HCT116 (cell line): ENCODE measurements around the gene TBCD.

Experiments used
- CEBPB ChIP-seq: IDR thresholded peaks from 2 replicates; pipeline ENCODE4 v1.6.1; 2012; ENCODE audit warnings: low read depth
- EGR1 ChIP-seq: IDR thresholded peaks from 2 replicates; pipeline ENCODE4 v1.6.1; 2012; ENCODE audit warnings: low read depth
- EZH2 ChIP-seq: fragments of 200-600 bp; sonication (generic); IDR thresholded peaks from 2 replicates; pipeline ENCODE4 v1.6.1; 2017; ENCODE audit warnings: antibody characterized with exemption, mixed run types
- EZH2phosphoT487 ChIP-seq: fragments of 200-600 bp; IDR thresholded peaks from 2 replicates; pipeline ENCODE4 v1.6.1; 2018; ENCODE audit warnings: antibody characterized with exemption, borderline replicate concordance
- FOSL1 ChIP-seq: IDR thresholded peaks from 2 replicates; pipeline ENCODE4 v1.6.1; 2012; ENCODE audit warnings: low read depth
- POLR2A ChIP-seq: IDR thresholded peaks from 2 replicates; pipeline ENCODE4 v1.7.0; 2011; ENCODE audit warnings: borderline replicate concordance; ENCODE audit not compliant: insufficient read depth, insufficient read length; ENCODE audit errors: extremely low read depth
- POLR2AphosphoS5 ChIP-seq: IDR thresholded peaks from 2 replicates; pipeline ENCODE4 v1.6.1; 2011; ENCODE audit warnings: mild to moderate bottlenecking, low read depth, low read length, moderate library complexity
- RAD21 ChIP-seq: IDR thresholded peaks from 2 replicates; pipeline ENCODE4 v1.6.1; 2012; ENCODE audit warnings: low read depth, mild to moderate bottlenecking
- SIN3A ChIP-seq: IDR thresholded peaks from 2 replicates; pipeline ENCODE4 v1.6.1; 2012; ENCODE audit warnings: low read depth
- TCF7L2 ChIP-seq: IDR thresholded peaks from 2 replicates; pipeline ENCODE4 v1.7.0; 2011; ENCODE audit warnings: borderline replicate concordance, inconsistent platforms; ENCODE audit not compliant: insufficient read depth, insufficient read length; ENCODE audit errors: extremely low read depth
- ZNF274 ChIP-seq: fragments of 200-500 bp; sonication (Bioruptor generic); IDR thresholded peaks from 2 replicates; pipeline ENCODE4 v1.6.1; 2014; ENCODE audit warnings: mild to moderate bottlenecking, low read depth, low read length, inconsistent platforms
- TF ChIP-seq, protein P1 (sequence below), 3 experiments: fragments of 200-600 bp in 1 of 3; sonication (generic) in 1 of 3; IDR thresholded peaks in 2 of 3; conservative IDR thresholded peaks in 1 of 3; 2 replicates each; pipeline ENCODE4 v1.5.1; 2012 to 2017; ENCODE audit warnings: low read depth in 2 of 3, low read length in 2 of 3, antibody characterized with exemption in 1 of 3, borderline replicate concordance in 1 of 3, control low read depth in 1 of 3, mild to moderate bottlenecking in 1 of 3, mixed read lengths in 1 of 3, mixed run types in 1 of 3, moderate library complexity in 1 of 3; ENCODE audit not compliant: insufficient read depth in 1 of 3
- TF ChIP-seq, protein P2 (sequence below): IDR thresholded peaks from 2 replicates; pipeline ENCODE4 v1.6.1; 2012
- TF ChIP-seq, protein P3 (sequence below): IDR thresholded peaks from 2 replicates; pipeline ENCODE4 v1.6.1; 2011; ENCODE audit warnings: mild to moderate bottlenecking, low read length, moderate library complexity; ENCODE audit not compliant: insufficient replicate concordance; ENCODE audit errors: extremely low read depth

DNA sequence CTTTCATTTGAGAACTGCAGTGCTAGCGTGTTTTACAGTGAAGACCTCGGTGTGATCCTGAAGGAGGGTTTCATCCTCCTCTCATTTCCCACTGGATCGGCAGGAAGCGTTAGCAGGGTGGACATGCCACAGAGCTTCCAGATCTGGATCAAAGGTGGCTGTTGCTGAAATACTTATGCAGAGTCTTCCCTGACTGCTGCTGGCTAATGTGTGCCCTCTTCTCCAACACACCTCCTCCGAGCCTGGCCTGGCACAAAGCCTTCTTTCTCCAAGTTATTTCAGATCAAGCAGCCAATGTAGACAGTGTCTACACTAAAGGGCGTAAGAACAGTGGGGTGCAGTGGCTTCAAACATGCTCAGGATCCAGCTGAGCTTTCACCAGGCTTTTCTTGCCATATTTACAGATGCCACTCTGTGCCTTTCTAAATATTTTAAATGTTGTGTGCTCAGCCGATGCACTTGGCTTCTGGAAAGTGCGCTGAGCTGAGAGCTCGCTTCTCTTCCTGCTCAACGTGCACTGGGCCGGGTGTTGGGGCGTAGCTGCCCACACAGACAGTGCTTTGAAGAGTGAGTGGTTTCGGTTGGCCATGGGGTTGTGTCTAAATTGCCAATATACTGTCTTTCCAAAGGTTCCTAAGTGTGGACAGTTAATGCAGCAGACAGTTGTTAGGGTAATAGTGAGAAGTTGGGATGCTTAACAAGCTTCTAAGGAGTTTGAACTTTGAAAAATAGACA is 85.9 kb downstream of the TBCD start:
- TF ChIP-seq, protein P1, sequence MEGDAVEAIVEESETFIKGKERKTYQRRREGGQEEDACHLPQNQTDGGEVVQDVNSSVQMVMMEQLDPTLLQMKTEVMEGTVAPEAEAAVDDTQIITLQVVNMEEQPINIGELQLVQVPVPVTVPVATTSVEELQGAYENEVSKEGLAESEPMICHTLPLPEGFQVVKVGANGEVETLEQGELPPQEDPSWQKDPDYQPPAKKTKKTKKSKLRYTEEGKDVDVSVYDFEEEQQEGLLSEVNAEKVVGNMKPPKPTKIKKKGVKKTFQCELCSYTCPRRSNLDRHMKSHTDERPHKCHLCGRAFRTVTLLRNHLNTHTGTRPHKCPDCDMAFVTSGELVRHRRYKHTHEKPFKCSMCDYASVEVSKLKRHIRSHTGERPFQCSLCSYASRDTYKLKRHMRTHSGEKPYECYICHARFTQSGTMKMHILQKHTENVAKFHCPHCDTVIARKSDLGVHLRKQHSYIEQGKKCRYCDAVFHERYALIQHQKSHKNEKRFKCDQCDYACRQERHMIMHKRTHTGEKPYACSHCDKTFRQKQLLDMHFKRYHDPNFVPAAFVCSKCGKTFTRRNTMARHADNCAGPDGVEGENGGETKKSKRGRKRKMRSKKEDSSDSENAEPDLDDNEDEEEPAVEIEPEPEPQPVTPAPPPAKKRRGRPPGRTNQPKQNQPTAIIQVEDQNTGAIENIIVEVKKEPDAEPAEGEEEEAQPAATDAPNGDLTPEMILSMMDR (IDR thresholded peaks at IDR 0.05 in 2 of 3, conservative IDR thresholded peaks at IDR 0.05 in 1 of 3; ENCODE audit: borderline replicate concordance in 1 of 3, insufficient read depth in 1 of 3, low read depth in 2 of 3, low read length in 2 of 3): no peak
- TF ChIP-seq POLR2A (no peak), ZNF274 (no peak), CEBPB (no peak), FOSL1 (no peak), POLR2AphosphoS5 (no peak), EGR1 (no peak), RAD21 (no peak), EZH2phosphoT487 (no peak), TCF7L2 (no peak), EZH2 (no peak), SIN3A (no peak)
- TF ChIP-seq, protein P2, sequence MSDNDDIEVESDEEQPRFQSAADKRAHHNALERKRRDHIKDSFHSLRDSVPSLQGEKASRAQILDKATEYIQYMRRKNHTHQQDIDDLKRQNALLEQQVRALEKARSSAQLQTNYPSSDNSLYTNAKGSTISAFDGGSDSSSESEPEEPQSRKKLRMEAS: no peak
- TF ChIP-seq, protein P3, sequence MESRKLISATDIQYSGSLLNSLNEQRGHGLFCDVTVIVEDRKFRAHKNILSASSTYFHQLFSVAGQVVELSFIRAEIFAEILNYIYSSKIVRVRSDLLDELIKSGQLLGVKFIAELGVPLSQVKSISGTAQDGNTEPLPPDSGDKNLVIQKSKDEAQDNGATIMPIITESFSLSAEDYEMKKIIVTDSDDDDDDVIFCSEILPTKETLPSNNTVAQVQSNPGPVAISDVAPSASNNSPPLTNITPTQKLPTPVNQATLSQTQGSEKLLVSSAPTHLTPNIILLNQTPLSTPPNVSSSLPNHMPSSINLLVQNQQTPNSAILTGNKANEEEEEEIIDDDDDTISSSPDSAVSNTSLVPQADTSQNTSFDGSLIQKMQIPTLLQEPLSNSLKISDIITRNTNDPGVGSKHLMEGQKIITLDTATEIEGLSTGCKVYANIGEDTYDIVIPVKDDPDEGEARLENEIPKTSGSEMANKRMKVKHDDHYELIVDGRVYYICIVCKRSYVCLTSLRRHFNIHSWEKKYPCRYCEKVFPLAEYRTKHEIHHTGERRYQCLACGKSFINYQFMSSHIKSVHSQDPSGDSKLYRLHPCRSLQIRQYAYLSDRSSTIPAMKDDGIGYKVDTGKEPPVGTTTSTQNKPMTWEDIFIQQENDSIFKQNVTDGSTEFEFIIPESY: no peak
